Measurements from ENCODE around the gene SLC13A2. TPM values are rescaled to one million over a fixed set of nuclear protein-coding genes. Genes with fewer than 3 reads are reported as not detected.

Gene SLC13A2
- not detected in 2 replicates for total RNA-seq

GRCh38 chr17:28473542-28473941 lies at the start of gene SLC13A2:
Gene SLC13A2 (plus strand): TSS chr17:28473644. CDS start chr17:28473713, 69 bp downstream.

GRCh38 chr17:28505986-28506665 lies 32.7 kb downstream of the SLC13A2 start, which contains the start of gene FOXN1:
Gene FOXN1 (plus strand): TSS chr17:28506348. CDS start chr17:28523970, 17,622 bp downstream.

Other genes with a start within 250 kb of the SLC13A2 start
- gene TMEM97, start 154.4 kb upstream of the SLC13A2 start, total RNA-seq: 20.5 and 28.0 TPM in 2 replicates
- 40.8 and 52.0 TPM in 2 replicates for gene IFT20, start 138.2 kb upstream of the SLC13A2 start, total RNA-seq
- gene TNFAIP1, start 137.9 kb upstream of the SLC13A2 start, total RNA-seq: 15.9 and 17.7 TPM in 2 replicates
- gene POLDIP2, start 116.1 kb upstream of the SLC13A2 start, total RNA-seq: 70.9 and 82.6 TPM in 2 replicates
- not detected in 2 replicates for gene SEBOX, start 108.4 kb upstream of the SLC13A2 start, total RNA-seq
- gene VTN, start 103.3 kb upstream of the SLC13A2 start, total RNA-seq: 0.11 and 0.12 TPM in 2 replicates
- 7.2 and 9.0 TPM in 2 replicates for gene SARM1, start 102.0 kb upstream of the SLC13A2 start, total RNA-seq
- 3.1 and 5.5 TPM in 2 replicates for gene SLC46A1, start 67.4 kb upstream of the SLC13A2 start, total RNA-seq
- under 0.01 TPM in 1 of 2 replicates, not detected in the other for gene FOXN1, start 32.7 kb downstream of the SLC13A2 start, total RNA-seq
- 14.1 and 23.4 TPM in 2 replicates for gene UNC119, start 79.0 kb downstream of the SLC13A2 start, total RNA-seq
- 31.2 and 47.4 TPM in 2 replicates for gene PIGS, start 97.9 kb downstream of the SLC13A2 start, total RNA-seq
- gene ALDOC, start 103.3 kb downstream of the SLC13A2 start, total RNA-seq: 56.9 and 110 TPM in 2 replicates
- 30.0 and 101 TPM in 2 replicates for gene SPAG5, start 125.4 kb downstream of the SLC13A2 start, total RNA-seq
- 8.1 and 8.9 TPM in 2 replicates for gene RSKR, start 140.5 kb downstream of the SLC13A2 start, total RNA-seq
- 144 and 149 TPM in 2 replicates for gene BLTP2, start 171.5 kb downstream of the SLC13A2 start, total RNA-seq
- gene SDF2, start 188.3 kb downstream of the SLC13A2 start, total RNA-seq: 42.5 and 44.0 TPM in 2 replicates
- 53.9 and 56.0 TPM in 2 replicates for gene SUPT6H, start 188.6 kb downstream of the SLC13A2 start, total RNA-seq
- gene PROCA1, start 238.2 kb downstream of the SLC13A2 start, total RNA-seq: 1.7 and 1.8 TPM in 2 replicates
- gene RAB34, start 244.2 kb downstream of the SLC13A2 start, total RNA-seq: 172 and 176 TPM in 2 replicates
- 638 and 677 TPM in 2 replicates for gene RPL23A, start 246.3 kb downstream of the SLC13A2 start, total RNA-seq

Data from uterine smooth muscle cell (primary cell).